ENCODE results near the gene HBQ1. TPM values are rescaled to one million over a fixed set of nuclear protein-coding genes. Genes with fewer than 3 reads are reported as not detected.

HBQ1 gene
- 0.78 and 2.2 TPM in 2 replicates for total RNA-seq

DNA sequence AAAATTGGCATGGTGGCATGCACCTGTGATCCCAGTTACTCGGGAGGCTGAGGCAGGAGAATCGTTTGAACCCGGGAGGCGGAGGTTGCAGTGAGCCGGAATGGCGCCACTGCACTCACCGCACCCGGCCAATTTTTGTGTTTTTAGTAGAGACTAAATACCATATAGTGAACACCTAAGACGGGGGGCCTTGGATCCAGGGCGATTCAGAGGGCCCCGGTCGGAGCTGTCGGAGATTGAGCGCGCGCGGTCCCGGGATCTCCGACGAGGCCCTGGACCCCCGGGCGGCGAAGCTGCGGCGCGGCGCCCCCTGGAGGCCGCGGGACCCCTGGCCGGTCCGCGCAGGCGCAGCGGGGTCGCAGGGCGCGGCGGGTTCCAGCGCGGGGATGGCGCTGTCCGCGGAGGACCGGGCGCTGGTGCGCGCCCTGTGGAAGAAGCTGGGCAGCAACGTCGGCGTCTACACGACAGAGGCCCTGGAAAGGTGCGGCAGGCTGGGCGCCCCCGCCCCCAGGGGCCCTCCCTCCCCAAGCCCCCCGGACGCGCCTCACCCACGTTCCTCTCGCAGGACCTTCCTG lies at the start of gene HBQ1:
Gene HBQ1, plus strand, starts transcription at position 359 of the 575 bp plus-strand sequence. Its CDS starts 28 bp downstream, at position 387.

DNA sequence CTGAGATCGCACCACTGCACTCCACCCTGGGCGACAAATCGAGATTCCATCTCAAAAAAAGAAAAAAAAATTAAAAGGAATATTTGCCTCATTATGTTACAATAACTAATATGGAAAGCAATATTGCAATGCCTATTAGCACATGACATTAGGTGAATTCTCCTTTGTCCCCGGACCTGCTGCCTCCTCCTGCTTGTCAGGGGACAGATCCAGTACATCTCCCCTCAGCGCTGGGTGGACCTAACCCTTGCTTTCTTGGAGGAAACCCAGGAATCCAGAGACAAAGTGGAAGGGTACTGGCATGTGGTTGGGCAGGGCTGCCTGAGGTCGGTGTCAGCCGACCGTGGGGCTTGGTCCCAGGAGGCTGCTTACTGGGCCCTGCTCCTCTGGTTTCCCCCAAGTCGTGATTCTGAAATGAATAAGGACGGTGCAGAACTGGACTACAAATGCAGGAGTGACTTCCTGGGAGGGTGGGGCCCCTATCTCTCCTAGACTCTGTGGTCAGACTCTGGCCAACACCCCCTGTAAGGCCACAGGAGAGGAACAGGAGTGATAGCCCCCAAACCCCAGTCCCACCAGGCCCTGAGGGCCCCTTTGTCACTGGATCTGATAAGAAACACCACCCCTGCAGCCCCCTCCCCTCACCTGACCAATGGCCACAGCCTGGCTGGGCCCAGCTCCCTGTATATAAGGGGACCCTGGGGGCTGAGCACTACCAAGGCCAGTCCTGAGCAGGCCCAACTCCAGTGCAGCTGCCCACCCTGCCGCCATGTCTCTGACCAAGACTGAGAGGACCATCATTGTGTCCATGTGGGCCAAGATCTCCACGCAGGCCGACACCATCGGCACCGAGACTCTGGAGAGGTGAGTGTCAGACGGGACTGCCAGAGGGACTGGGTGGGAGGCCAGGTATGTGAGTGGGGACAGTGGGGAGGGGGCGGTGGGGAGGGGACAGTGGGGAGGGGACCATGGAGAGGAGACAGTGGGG lies 27.8 kb upstream of the HBQ1 start, which contains the start of gene HBZ:
Gene HBZ, plus strand, starts transcription at position 504 of the 988 bp plus-strand sequence. Its CDS starts 266 bp downstream, at position 770.

GRCh38 chr16:165539-166374 lies 14.5 kb upstream of the HBQ1 start, which contains the start of gene HBM:
HBM (plus strand) TSS chr16:165978; CDS start chr16:165998, 20 bp downstream.

DNA sequence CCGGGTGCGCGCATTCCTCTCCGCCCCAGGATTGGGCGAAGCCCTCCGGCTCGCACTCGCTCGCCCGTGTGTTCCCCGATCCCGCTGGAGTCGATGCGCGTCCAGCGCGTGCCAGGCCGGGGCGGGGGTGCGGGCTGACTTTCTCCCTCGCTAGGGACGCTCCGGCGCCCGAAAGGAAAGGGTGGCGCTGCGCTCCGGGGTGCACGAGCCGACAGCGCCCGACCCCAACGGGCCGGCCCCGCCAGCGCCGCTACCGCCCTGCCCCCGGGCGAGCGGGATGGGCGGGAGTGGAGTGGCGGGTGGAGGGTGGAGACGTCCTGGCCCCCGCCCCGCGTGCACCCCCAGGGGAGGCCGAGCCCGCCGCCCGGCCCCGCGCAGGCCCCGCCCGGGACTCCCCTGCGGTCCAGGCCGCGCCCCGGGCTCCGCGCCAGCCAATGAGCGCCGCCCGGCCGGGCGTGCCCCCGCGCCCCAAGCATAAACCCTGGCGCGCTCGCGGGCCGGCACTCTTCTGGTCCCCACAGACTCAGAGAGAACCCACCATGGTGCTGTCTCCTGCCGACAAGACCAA lies 7.8 kb upstream of the HBQ1 start, which contains the start of gene HBA2:
Gene HBA2, plus strand, starts transcription at position 503 of the 568 bp plus-strand sequence. Its CDS starts 37 bp downstream, at position 540.

DNA sequence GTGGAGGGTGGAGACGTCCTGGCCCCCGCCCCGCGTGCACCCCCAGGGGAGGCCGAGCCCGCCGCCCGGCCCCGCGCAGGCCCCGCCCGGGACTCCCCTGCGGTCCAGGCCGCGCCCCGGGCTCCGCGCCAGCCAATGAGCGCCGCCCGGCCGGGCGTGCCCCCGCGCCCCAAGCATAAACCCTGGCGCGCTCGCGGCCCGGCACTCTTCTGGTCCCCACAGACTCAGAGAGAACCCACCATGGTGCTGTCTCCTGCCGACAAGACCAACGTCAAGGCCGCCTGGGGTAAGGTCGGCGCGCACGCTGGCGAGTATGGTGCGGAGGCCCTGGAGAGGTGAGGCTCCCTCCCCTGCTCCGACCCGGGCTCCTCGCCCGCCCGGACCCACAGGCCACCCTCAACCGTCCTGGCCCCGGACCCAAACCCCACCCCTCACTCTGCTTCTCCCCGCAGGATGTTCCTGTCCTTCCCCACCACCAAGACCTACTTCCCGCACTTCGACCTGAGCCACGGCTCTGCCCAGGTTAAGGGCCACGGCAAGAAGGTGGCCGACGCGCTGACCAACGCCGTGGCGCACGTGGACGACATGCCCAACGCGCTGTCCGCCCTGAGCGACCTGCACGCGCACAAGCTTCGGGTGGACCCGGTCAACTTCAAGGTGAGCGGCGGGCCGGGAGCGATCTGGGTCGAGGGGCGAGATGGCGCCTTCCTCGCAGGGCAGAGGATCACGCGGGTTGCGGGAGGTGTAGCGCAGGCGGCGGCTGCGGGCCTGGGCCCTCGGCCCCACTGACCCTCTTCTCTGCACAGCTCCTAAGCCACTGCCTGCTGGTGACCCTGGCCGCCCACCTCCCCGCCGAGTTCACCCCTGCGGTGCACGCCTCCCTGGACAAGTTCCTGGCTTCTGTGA lies 3.5 kb upstream of the HBQ1 start, which contains the start of gene HBA1:
Gene HBA1, plus strand, starts transcription at position 204 of the 906 bp plus-strand sequence. Its CDS starts 37 bp downstream, at position 241.

DNA sequence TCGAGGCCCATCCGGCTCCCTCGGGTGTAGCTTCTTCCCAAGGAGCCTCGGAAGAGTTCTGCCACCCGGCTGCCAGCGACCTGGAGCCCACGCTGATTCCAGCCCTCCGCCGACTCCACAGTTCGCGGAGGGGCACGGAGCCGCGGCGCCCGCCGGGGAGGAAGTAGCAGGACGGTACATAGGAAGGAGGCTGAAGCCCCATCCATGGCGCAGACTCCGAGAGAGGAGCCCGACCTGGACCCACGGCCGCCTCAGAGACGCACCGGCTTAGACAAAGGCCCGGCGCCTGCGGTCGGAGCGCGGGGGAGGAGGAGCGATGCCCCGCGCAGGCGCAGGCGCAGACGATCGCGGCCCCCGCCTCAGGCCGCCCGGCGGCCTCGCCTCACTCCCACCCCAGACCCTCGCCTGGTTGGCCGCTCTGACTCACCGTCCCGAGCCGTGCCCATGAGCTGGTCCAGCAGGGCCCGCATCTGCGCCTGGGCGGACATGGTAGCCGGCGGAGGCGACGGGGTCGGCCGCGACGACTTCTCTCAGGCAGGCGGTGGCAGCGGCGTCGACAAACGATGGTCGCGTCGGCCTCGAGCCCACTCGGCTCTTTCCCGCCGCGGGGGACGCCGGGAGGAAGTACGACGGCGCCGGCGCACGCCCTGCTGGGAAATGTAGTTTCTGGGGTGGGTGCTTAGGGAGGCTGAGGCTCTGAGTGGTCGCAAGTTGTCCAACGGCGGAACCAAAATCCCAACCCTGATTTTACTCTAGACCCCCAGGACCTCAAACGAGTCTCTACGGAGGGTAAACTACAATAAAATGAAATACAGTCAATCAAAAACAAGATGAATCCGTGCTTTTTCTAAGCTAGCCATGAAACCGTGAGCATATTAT lies 48.8 kb downstream of the HBQ1 start, which contains the start of gene LUC7L:
Gene LUC7L, minus strand, starts transcription at position 598 of the 879 bp plus-strand sequence. Its CDS starts 110 bp downstream, at position 488.

Other genes starting within 250 kb of the HBQ1 start
- gene POLR3K, start 126.9 kb upstream of the HBQ1 start, total RNA-seq = 2.7 and 8.7 TPM in 2 replicates
- 12.7 and 56.5 TPM in 2 replicates for gene SNRNP25, start 126.6 kb upstream of the HBQ1 start, total RNA-seq
- gene RHBDF1, start 107.8 kb upstream of the HBQ1 start, total RNA-seq = 15.0 and 31.4 TPM in 2 replicates
- 105 and 155 TPM in 2 replicates for gene MPG, start 102.2 kb upstream of the HBQ1 start, total RNA-seq
- 18.1 and 19.1 TPM in 2 replicates for gene NPRL3, start 41.8 kb upstream of the HBQ1 start, total RNA-seq
- gene HBZ, start 27.8 kb upstream of the HBQ1 start, total RNA-seq = not detected in 2 replicates
- gene HBM, start 14.5 kb upstream of the HBQ1 start, total RNA-seq = not detected in 2 replicates
- not detected in 2 replicates for gene HBA2, start 7.6 kb upstream of the HBQ1 start, total RNA-seq
- not detected in 2 replicates for gene HBA1, start 3.8 kb upstream of the HBQ1 start, total RNA-seq
- gene LUC7L, start 49.0 kb downstream of the HBQ1 start, total RNA-seq = 31.4 and 33.0 TPM in 2 replicates
- gene FAM234A, start 54.4 kb downstream of the HBQ1 start, total RNA-seq = 53.9 and 60.4 TPM in 2 replicates
- gene RGS11, start 95.5 kb downstream of the HBQ1 start, total RNA-seq = 0.11 and 0.16 TPM in 2 replicates
- gene ARHGDIG, start 100.1 kb downstream of the HBQ1 start, total RNA-seq = not detected in 2 replicates
- gene PDIA2, start 102.7 kb downstream of the HBQ1 start, total RNA-seq = 0.47 TPM in 1 of 2 replicates, not detected in the other
- 36.9 and 39.0 TPM in 2 replicates for gene AXIN1, start 172.3 kb downstream of the HBQ1 start, total RNA-seq
- gene MRPL28, start 190.1 kb downstream of the HBQ1 start, total RNA-seq = 202 and 239 TPM in 2 replicates
- gene PGAP6, start 201.5 kb downstream of the HBQ1 start, total RNA-seq = 25.7 and 51.8 TPM in 2 replicates
- 110 and 125 TPM in 2 replicates for gene NME4, start 216.7 kb downstream of the HBQ1 start, total RNA-seq
- gene DECR2, start 221.4 kb downstream of the HBQ1 start, total RNA-seq = 17.3 and 17.9 TPM in 2 replicates
- gene RAB11FIP3, start 245.2 kb downstream of the HBQ1 start, total RNA-seq = 12.2 and 19.1 TPM in 2 replicates

Data from hair follicular keratinocyte (primary cell).